HepG2 (cell line): Measurements from ENCODE around the gene RASAL3. TPM values are rescaled to one million over a fixed set of nuclear protein-coding genes. Genes with fewer than 3 reads are reported as not detected.

Experiments used
- ATAC-seq: fragments of 200-7000 bp; cut with Tn5 transposase; 3 replicates; pipeline ENCODE4 v1.9.1; 2020; ENCODE audit warnings: mild to moderate bottlenecking, moderate library complexity
- BruUV-seq: library from RNA; stranded (reverse); fragments of 400-500 nt; replicated peaks from 2 replicates; lab custom pipeline; 2021; lab: Mats Ljungman, UMichigan
- CTCF ChIA-PET: fragments of 300-600 bp; formaldehyde crosslinking; extraction: SDS; loops from one replicate; lab custom pipeline; 2021; ENCODE audit warnings: low total read pairs, inconsistent platforms, low intra/inter-chr PET ratio; lab: Yijun Ruan, JAX
- POLR2A ChIA-PET: fragments of 350-600 bp; sonication (Branson Sonifier 250); formaldehyde crosslinking; loops from one replicate; lab custom pipeline; 2020; ENCODE audit warnings: antibody characterized with exemption, inconsistent platforms; lab: Yijun Ruan, JAX
- DNase-seq: peaks from one replicate; pipeline ENCODE4 v3.0.0-alpha.2; 2015; ENCODE audit warnings: low spot score
- FAIRE-seq: peaks from 3 replicates; lab custom pipeline; 2011; peaks lifted over from hg19 to GRCh38; lab: Jason Lieb, UNC
- H2AFZ ChIP-seq: one replicate; pipeline ENCODE4 v1.6.1; 2011; ENCODE audit warnings: low read length, inconsistent platforms
- H3K27ac ChIP-seq: fragments of 300-600 bp; 3 replicates; pipeline ENCODE4 v1.8.0; 2011; ENCODE audit warnings: mixed run types, mild to moderate bottlenecking, mixed read lengths, low read length, inconsistent platforms; ENCODE audit not compliant: insufficient read depth; ENCODE audit errors: extremely low read length
- H3K27me3 ChIP-seq, 2 experiments: fragments of 200-600 bp in 1 of 2; 2 replicates in 1 of 2; 3 replicates in 1 of 2; pipeline versions ENCODE4 v1.6.0 to v1.8.0; 2011; ENCODE audit warnings: low read length in 2 of 2, mild to moderate bottlenecking in 2 of 2, moderate library complexity in 2 of 2, inconsistent platforms in 1 of 2; ENCODE audit not compliant: insufficient read depth in 2 of 2, control insufficient read depth in 1 of 2
- H3K36me3 ChIP-seq, 2 experiments: fragments of 200-600 bp in 1 of 2; replicated peaks in 1 of 2; 2 replicates in 1 of 2; 3 replicates in 1 of 2; pipeline versions ENCODE4 v1.5.1 to v1.8.0; 2011; ENCODE audit warnings: low read length in 2 of 2, inconsistent platforms in 1 of 2; ENCODE audit not compliant: insufficient read depth in 2 of 2, control insufficient read depth in 1 of 2
- H3K4me1 ChIP-seq: 2 replicates; pipeline ENCODE4 v1.5.1; 2012; ENCODE audit warnings: low read length, inconsistent platforms; ENCODE audit not compliant: insufficient read depth
- H3K4me2 ChIP-seq: 2 replicates; pipeline ENCODE4 v1.6.0; 2011; ENCODE audit warnings: low read depth, low read length, inconsistent platforms
- H3K4me3 ChIP-seq, 3 experiments: fragments of 200-600 bp in 1 of 3; sonication (generic), shearing (Covaris generic) in 1 of 3; replicated peaks in 1 of 3; 2 replicates each; pipeline ENCODE4 v1.5.1; 2011 to 2016; ENCODE audit warnings: low read length in 3 of 3, inconsistent platforms in 2 of 3, low read depth in 2 of 3, mild to moderate bottlenecking in 2 of 3, control low read depth in 1 of 3, mixed read lengths in 1 of 3; ENCODE audit not compliant: insufficient read depth in 1 of 3
- H3K79me2 ChIP-seq: one replicate; pipeline ENCODE4 v1.6.1; 2011; ENCODE audit warnings: low read length, inconsistent platforms; ENCODE audit not compliant: insufficient read depth
- H3K9ac ChIP-seq: 2 replicates; pipeline ENCODE4 v1.6.0; 2011; ENCODE audit warnings: mild to moderate bottlenecking, low read depth, low read length, inconsistent platforms; ENCODE audit not compliant: insufficient read depth
- H3K9me3 ChIP-seq: 2 replicates; pipeline ENCODE4 v1.5.1; 2012; ENCODE audit warnings: mild to moderate bottlenecking, low read length
- H4K20me1 ChIP-seq: 2 replicates; pipeline ENCODE4 v1.6.0; 2011; ENCODE audit warnings: inconsistent platforms, mild to moderate bottlenecking, low read length, moderate library complexity; ENCODE audit not compliant: insufficient read depth
- CEBPG ChIP-seq: IDR thresholded peaks from 2 replicates; pipeline ENCODE4 v1.6.1; 2016
- ETV5 ChIP-seq: IDR thresholded peaks from 2 replicates; pipeline ENCODE4 v1.6.1; 2018; ENCODE audit warnings: missing biosample characterization, missing genetic modification reagents, inconsistent platforms, borderline replicate concordance
- FIP1L1 ChIP-seq: fragments of 200-400 bp; formaldehyde crosslinking; IDR thresholded peaks from 2 replicates; pipeline ENCODE4 v1.6.1; 2018; ENCODE audit warnings: low read depth, mild to moderate bottlenecking, low read length, moderate library complexity, borderline replicate concordance; ENCODE audit not compliant: insufficient read depth
- KDM5B ChIP-seq: sonication (generic); formaldehyde crosslinking; IDR thresholded peaks from 2 replicates; pipeline ENCODE4 v1.4.0; 2020; ENCODE audit warnings: missing genetic modification reagents, mild to moderate bottlenecking, borderline replicate concordance
- KLF12 ChIP-seq: sonication (generic); formaldehyde crosslinking; IDR thresholded peaks from 2 replicates; pipeline ENCODE4 v1.4.0; 2020; ENCODE audit warnings: missing genetic modification reagents, borderline replicate concordance
- NFYC ChIP-seq: IDR thresholded peaks from 2 replicates; pipeline ENCODE4 v1.6.1; 2016; ENCODE audit warnings: missing genetic modification reagents, missing compliant biosample characterization
- SKIL ChIP-seq: sonication (generic); formaldehyde crosslinking; IDR thresholded peaks from 2 replicates; pipeline ENCODE4 v1.8.0; 2022; ENCODE audit warnings: missing genetic modification reagents, mild to moderate bottlenecking, moderate library complexity, borderline replicate concordance
- SP2 ChIP-seq: sonication (generic); formaldehyde crosslinking; IDR thresholded peaks from 2 replicates; pipeline ENCODE4 v1.5.1; 2020; ENCODE audit warnings: mild to moderate bottlenecking, missing genetic modification reagents
- ZBTB3 ChIP-seq: sonication (generic); formaldehyde crosslinking; IDR thresholded peaks from 2 replicates; pipeline ENCODE4 v1.4.0; 2020; ENCODE audit warnings: low read depth, mild to moderate bottlenecking, moderate library complexity, missing genetic modification reagents, borderline replicate concordance
- ZNF451 ChIP-seq: sonication (generic); formaldehyde crosslinking; IDR thresholded peaks from 2 replicates; pipeline ENCODE4 v1.5.0; 2020; ENCODE audit warnings: mild to moderate bottlenecking, missing genetic modification reagents
- ZNF576 ChIP-seq: sonication (generic); formaldehyde crosslinking; IDR thresholded peaks from 2 replicates; pipeline ENCODE4 v1.4.0; 2020; ENCODE audit warnings: mild to moderate bottlenecking, missing genetic modification reagents
- ZZZ3 ChIP-seq: sonication (generic); formaldehyde crosslinking; IDR thresholded peaks from 2 replicates; pipeline ENCODE4 v1.4.0; 2020; ENCODE audit warnings: missing genetic modification reagents, mild to moderate bottlenecking, borderline replicate concordance
- WGBS: methylation state at CpG from one replicate; pipeline ENCODE4 v1.1.6; 2017; ENCODE audit warnings: low lambda C conversion rate; 5-methylcytosine and 5-hydroxymethylcytosine counted together
- in situ Hi-C: cut with HindIII; loops from 2 replicates; pipeline ENCODE4 v1.10.0; 2017; ENCODE audit warnings: low pct_unique_long_range_greater_than_20kb; ENCODE audit not compliant: extremely low pct_ligation_motif_present
- intact Hi-C: fragments of 100-400 bp; cut with micrococcal nuclease; formaldehyde crosslinking; loops from one replicate; pipeline ENCODE4 v1.10.0; 2022; ENCODE audit not compliant: unreplicated experiment
- polyA plus RNA-seq, 8 experiments: library from polyadenylated mRNA; depleted of rRNA in 3 of 8; stranded (reverse) in 7 of 8; unstranded in 1 of 8; fragments of >200 nt; fragmentation: Illumina TruSeq in 4 of 8; extraction: Trizol in 4 of 8; gene quantifications; 2 replicates each; pipeline versions ENCODE4 v1.2.1 to v1.2.3, GENCODE V29; 2011 to 2016; ENCODE audit warnings: low read depth in 4 of 8, missing spikeins in 1 of 8, mixed read lengths in 1 of 8; ENCODE audit not compliant: insufficient read depth in 1 of 8
- total RNA-seq, 5 experiments: library from RNA; depleted of rRNA; stranded (reverse); fragments of >200 nt; fragmentation: Illumina TruSeq; extraction: Trizol; gene quantifications; 2 replicates each; pipeline ENCODE4 v1.2.3, GENCODE V29; 2016; ENCODE audit warnings: low read depth in 1 of 5
- TF ChIP-seq, protein P1 (sequence below): sonication (generic); formaldehyde crosslinking; conservative IDR thresholded peaks from 2 replicates; pipeline ENCODE4 v1.4.0; 2020; ENCODE audit warnings: missing genetic modification reagents
- TF ChIP-seq, protein P2 (sequence below): sonication (generic); formaldehyde crosslinking; IDR thresholded peaks from 2 replicates; pipeline ENCODE4 v1.5.0; 2020; ENCODE audit warnings: mild to moderate bottlenecking, low read depth, missing genetic modification reagents, borderline replicate concordance
- TF ChIP-seq, protein P3 (sequence below): sonication (generic); formaldehyde crosslinking; IDR thresholded peaks from 2 replicates; pipeline ENCODE4 v1.4.0; 2020; ENCODE audit warnings: missing genetic modification reagents

The RASAL3 gene
- total and polyA plus RNA-seq, 2 of the 13 experiments (the other 11 are each of a cell fraction or from before 2014, with no cell fraction given), result not detected

GRCh38 chr19:15421136-15421695 is 43.1 kb downstream of the RASAL3 start:
- CTCF ChIA-PET, result no interaction called here
- BruUV-seq, result no TSS peak
- H3K4me3 ChIP-seq, result no peak overlapping the region
- intact Hi-C loops, result no loop called here
- no peak for TF ChIP-seq ZZZ3
- TF ChIP-seq FIP1L1, result no peak
- TF ChIP-seq, protein P1, sequence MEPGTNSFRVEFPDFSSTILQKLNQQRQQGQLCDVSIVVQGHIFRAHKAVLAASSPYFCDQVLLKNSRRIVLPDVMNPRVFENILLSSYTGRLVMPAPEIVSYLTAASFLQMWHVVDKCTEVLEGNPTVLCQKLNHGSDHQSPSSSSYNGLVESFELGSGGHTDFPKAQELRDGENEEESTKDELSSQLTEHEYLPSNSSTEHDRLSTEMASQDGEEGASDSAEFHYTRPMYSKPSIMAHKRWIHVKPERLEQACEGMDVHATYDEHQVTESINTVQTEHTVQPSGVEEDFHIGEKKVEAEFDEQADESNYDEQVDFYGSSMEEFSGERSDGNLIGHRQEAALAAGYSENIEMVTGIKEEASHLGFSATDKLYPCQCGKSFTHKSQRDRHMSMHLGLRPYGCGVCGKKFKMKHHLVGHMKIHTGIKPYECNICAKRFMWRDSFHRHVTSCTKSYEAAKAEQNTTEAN, result no peak
- TF ChIP-seq, protein P2, sequence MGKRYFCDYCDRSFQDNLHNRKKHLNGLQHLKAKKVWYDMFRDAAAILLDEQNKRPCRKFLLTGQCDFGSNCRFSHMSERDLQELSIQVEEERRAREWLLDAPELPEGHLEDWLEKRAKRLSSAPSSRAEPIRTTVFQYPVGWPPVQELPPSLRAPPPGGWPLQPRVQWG (CRISPR knock-in tag), result no peak
- no peak for TF ChIP-seq ETV5 (CRISPR knock-in tag)
- no peak for TF ChIP-seq ZBTB3 (CRISPR knock-in tag)
- no peak for TF ChIP-seq SKIL
- TF ChIP-seq, protein P3, sequence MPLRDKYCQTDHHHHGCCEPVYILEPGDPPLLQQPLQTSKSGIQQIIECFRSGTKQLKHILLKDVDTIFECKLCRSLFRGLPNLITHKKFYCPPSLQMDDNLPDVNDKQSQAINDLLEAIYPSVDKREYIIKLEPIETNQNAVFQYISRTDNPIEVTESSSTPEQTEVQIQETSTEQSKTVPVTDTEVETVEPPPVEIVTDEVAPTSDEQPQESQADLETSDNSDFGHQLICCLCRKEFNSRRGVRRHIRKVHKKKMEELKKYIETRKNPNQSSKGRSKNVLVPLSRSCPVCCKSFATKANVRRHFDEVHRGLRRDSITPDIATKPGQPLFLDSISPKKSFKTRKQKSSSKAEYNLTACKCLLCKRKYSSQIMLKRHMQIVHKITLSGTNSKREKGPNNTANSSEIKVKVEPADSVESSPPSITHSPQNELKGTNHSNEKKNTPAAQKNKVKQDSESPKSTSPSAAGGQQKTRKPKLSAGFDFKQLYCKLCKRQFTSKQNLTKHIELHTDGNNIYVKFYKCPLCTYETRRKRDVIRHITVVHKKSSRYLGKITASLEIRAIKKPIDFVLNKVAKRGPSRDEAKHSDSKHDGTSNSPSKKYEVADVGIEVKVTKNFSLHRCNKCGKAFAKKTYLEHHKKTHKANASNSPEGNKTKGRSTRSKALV (CRISPR knock-in tag), result no peak
- no peak for TF ChIP-seq ZNF451 (CRISPR knock-in tag)
- no peak for TF ChIP-seq ZNF576 (CRISPR knock-in tag)
- no peak for TF ChIP-seq KLF12 (CRISPR knock-in tag)
- TF ChIP-seq KDM5B (CRISPR knock-in tag), result no peak
- TF ChIP-seq SP2 (CRISPR knock-in tag), result no peak
- TF ChIP-seq CEBPG, result no peak
- TF ChIP-seq NFYC (CRISPR knock-in tag), result no peak
- TF ChIP-seq, all 625 proteins: peak for 0
- Histone ChIP-seq H3K36me3 (peaks cover 21% of the 10 kb centered on the region in 2 experiments; a peak in 4 of 5 replicates), H3K4me2 (no peak overlapping the region), H3K27ac (no peak overlapping the region), H3K9ac (no peak overlapping the region), H3K9me3 (no peaks in the 10 kb centered on the region; the same call in 1 of the 2 replicates), H3K4me1 (peaks cover 16% of the 10 kb centered on the region), H4K20me1 (peaks cover 8% of the 10 kb centered on the region; the same call in 1 of the 2 replicates), H3K79me2 (peaks cover 26% of the 10 kb centered on the region), H3K27me3 (no peaks in the 10 kb centered on the region; a peak in 1 of 5 replicates), H2AFZ (no peak overlapping the region)
- DNase-seq (no peak), ATAC-seq (no peak), FAIRE-seq (no peak)
- in situ Hi-C loops, result loop anchor here (10.0 kb wide), 1 partner anchor 134 kb away; no protein-coding TSS in a partner anchor
- POLR2A ChIA-PET, result no interaction called here
- 97% methylated on average over 12 of the region's 12 CpGs for WGBS
